ENCODE results near the gene FBXL16.
A peak's percentile ranks its signal among the peaks of the same experiment; 100 is the strongest.

FBXL16 gene

GRCh38 chr16:678858-679813 is 26.5 kb downstream of the FBXL16 start:
- DNase-seq (ENCODE audit: extremely low read depth in 1 of 2, low read depth in 1 of 2), result no peak

GRCh38 chr16:678209-678857 is 27.3 kb downstream of the FBXL16 start:
- no peak for DNase-seq (ENCODE audit: extremely low read depth in 1 of 2, low read depth in 1 of 2)

- DNase-seq (ENCODE audit: extremely low read depth in 1 of 2, low read depth in 1 of 2), result no peak
These were observed 28.0 kb downstream of the FBXL16 start for GRCh38 chr16:677316-678190.

- no peak for DNase-seq (ENCODE audit: extremely low read depth in 1 of 2, low read depth in 1 of 2)
These were observed 28.7 kb downstream of the FBXL16 start for GRCh38 chr16:676913-677312.

- DNase-seq (ENCODE audit: extremely low read depth in 1 of 2, low read depth in 1 of 2), result no peak
These were observed 29.1 kb downstream of the FBXL16 start for GRCh38 chr16:676565-676902.

GRCh38 chr16:675884-676564 is 29.6 kb downstream of the FBXL16 start:
- DNase-seq (ENCODE audit: extremely low read depth in 1 of 2, low read depth in 1 of 2), result no peak

- DNase-seq (ENCODE audit: extremely low read depth in 1 of 2, low read depth in 1 of 2), result no peak
These were observed 30.4 kb downstream of the FBXL16 start, which contains the start of gene RHBDL1 for GRCh38 chr16:674968-675883. RHBDL1 (plus strand) TSS chr16:675671; CDS start chr16:675791, 120 bp downstream.

GRCh38 chr16:674214-674881 is 31.3 kb downstream of the FBXL16 start:
- DNase-seq (ENCODE audit: extremely low read depth in 1 of 2, low read depth in 1 of 2), result no peak

- no peak for DNase-seq (ENCODE audit: extremely low read depth in 1 of 2, low read depth in 1 of 2)
These were observed 32.1 kb downstream of the FBXL16 start for GRCh38 chr16:673399-673991.

- no peak for DNase-seq (ENCODE audit: extremely low read depth in 1 of 2, low read depth in 1 of 2)
These were observed 32.8 kb downstream of the FBXL16 start for GRCh38 chr16:672851-673250.

- DNase-seq (ENCODE audit: extremely low read depth in 1 of 2, low read depth in 1 of 2), result no peak
These were observed 33.2 kb downstream of the FBXL16 start for GRCh38 chr16:672371-672770.

- DNase-seq (ENCODE audit: extremely low read depth in 1 of 2, low read depth in 1 of 2), result no peak
These were observed 34.1 kb downstream of the FBXL16 start for GRCh38 chr16:671353-672131.

- DNase-seq (ENCODE audit: extremely low read depth in 1 of 2, low read depth in 1 of 2), result no peak
These were observed 34.9 kb downstream of the FBXL16 start for GRCh38 chr16:670485-671352.

GRCh38 chr16:669666-670065 is 35.9 kb downstream of the FBXL16 start:
- DNase-seq (ENCODE audit: extremely low read depth in 1 of 2, low read depth in 1 of 2), result no peak

GRCh38 chr16:668519-669171 is 37.0 kb downstream of the FBXL16 start:
- DNase-seq (ENCODE audit: extremely low read depth in 1 of 2, low read depth in 1 of 2), result no peak

- DNase-seq (ENCODE audit: extremely low read depth in 1 of 2, low read depth in 1 of 2), result peak; percentile 87 to 92
These were observed 37.7 kb downstream of the FBXL16 start, which contains the start of gene RHOT2 for GRCh38 chr16:667780-668518. RHOT2 (plus strand) TSS chr16:668132; CDS start chr16:668200, 68 bp downstream.

All from stimulated activated CD8-positive, alpha-beta memory T cell treated with anti-CD3 and anti-CD28 coated beads, Interleukin-7, amount 100 ng/mL, for 48 hours (primary cell).